ENCODE measurements around the gene C1orf21.

The C1orf21 gene

GRCh38 chr1:184417916-184418315 is 31.1 kb downstream of the C1orf21 start:
- no peak for DNase-seq (ENCODE audit: extremely low spot score)
- ChIA-PET POLR2A (interaction anchor here (0.8 kb wide), 2 partner anchors 31 kb away, joined by 3 read pairs; partner anchors contain the start of gene C1orf21), CTCF (no interaction called here)
- TF ChIP-seq LEF1 (IDR thresholded peaks at IDR 0.05; ENCODE audit: borderline replicate concordance) (no peak), TARDBP (IDR thresholded peaks at IDR 0.05) (no peak), L3MBTL2 (conservative IDR thresholded peaks at IDR 0.05) (no peak), NFRKB (IDR thresholded peaks at IDR 0.05) (no peak), SUZ12 (IDR thresholded peaks at IDR 0.05) (no peak), FOXM1 (IDR thresholded peaks at IDR 0.05; ENCODE audit: borderline replicate concordance) (no peak), ELF4 (IDR thresholded peaks at IDR 0.05) (no peak), CTBP1 (IDR thresholded peaks at IDR 0.05; ENCODE audit: borderline replicate concordance) (no peak)

GRCh38 chr1:184418652-184419349 is 32.0 kb downstream of the C1orf21 start:
- ChIA-PET CTCF (no interaction called here), POLR2A (interaction anchor here (0.8 to 1.2 kb wide), 2 partner anchors 32 kb away, joined by 3 read pairs; partner anchors contain the start of gene C1orf21)
- TF ChIP-seq PKNOX1 (IDR thresholded peaks at IDR 0.05): no peak
- TF ChIP-seq SUZ12 (IDR thresholded peaks at IDR 0.05): no peak
- TF ChIP-seq SP1 (IDR thresholded peaks at IDR 0.05): no peak
- no peak for TF ChIP-seq HDGF (IDR thresholded peaks at IDR 0.05; ENCODE audit: borderline replicate concordance)
- TF ChIP-seq FOXA1 (IDR thresholded peaks at IDR 0.05): no peak
- TF ChIP-seq ELF4 (IDR thresholded peaks at IDR 0.05): no peak
- TF ChIP-seq ZNF384 (IDR thresholded peaks at IDR 0.05): no peak
- no peak for TF ChIP-seq NFRKB (IDR thresholded peaks at IDR 0.05)
- TF ChIP-seq L3MBTL2 (conservative IDR thresholded peaks at IDR 0.05): no peak
- no peak for TF ChIP-seq CTBP1 (IDR thresholded peaks at IDR 0.05; ENCODE audit: borderline replicate concordance)
- TF ChIP-seq ARNT (IDR thresholded peaks at IDR 0.05): no peak
- TF ChIP-seq LEF1 (IDR thresholded peaks at IDR 0.05; ENCODE audit: borderline replicate concordance): no peak
- TF ChIP-seq FOXK2 (IDR thresholded peaks at IDR 0.05): no peak
- no peak for TF ChIP-seq BHLHE40 (IDR thresholded peaks at IDR 0.05; ENCODE audit: borderline replicate concordance)
- no peak for TF ChIP-seq FOXM1 (IDR thresholded peaks at IDR 0.05; ENCODE audit: borderline replicate concordance)
- no peak for TF ChIP-seq TARDBP (IDR thresholded peaks at IDR 0.05)
- DNase-seq (ENCODE audit: extremely low spot score): no peak

- POLR2A ChIA-PET: interaction anchor here (1.2 kb wide), 1 partner anchor 33 kb away, joined by 3 read pairs; the partner anchor contains the start of gene C1orf21
- no peak for TF ChIP-seq LEF1 (IDR thresholded peaks at IDR 0.05; ENCODE audit: borderline replicate concordance)
- TF ChIP-seq FOXM1 (IDR thresholded peaks at IDR 0.05; ENCODE audit: borderline replicate concordance): no peak
- TF ChIP-seq SP1 (IDR thresholded peaks at IDR 0.05): no peak
- no peak for TF ChIP-seq PKNOX1 (IDR thresholded peaks at IDR 0.05)
- no peak for TF ChIP-seq ELF4 (IDR thresholded peaks at IDR 0.05)
- no peak for TF ChIP-seq ARNT (IDR thresholded peaks at IDR 0.05)
- TF ChIP-seq NFRKB (IDR thresholded peaks at IDR 0.05): no peak
- TF ChIP-seq TARDBP (IDR thresholded peaks at IDR 0.05): no peak
- TF ChIP-seq L3MBTL2 (conservative IDR thresholded peaks at IDR 0.05): no peak
- TF ChIP-seq SUZ12 (IDR thresholded peaks at IDR 0.05): no peak
- no peak for TF ChIP-seq ZNF384 (IDR thresholded peaks at IDR 0.05)
- TF ChIP-seq HDGF (IDR thresholded peaks at IDR 0.05; ENCODE audit: borderline replicate concordance): no peak
- TF ChIP-seq BHLHE40 (IDR thresholded peaks at IDR 0.05; ENCODE audit: borderline replicate concordance): no peak
- no peak for TF ChIP-seq FOXK2 (IDR thresholded peaks at IDR 0.05)
- no peak for TF ChIP-seq FOXA1 (IDR thresholded peaks at IDR 0.05)
- no peak for TF ChIP-seq CTBP1 (IDR thresholded peaks at IDR 0.05; ENCODE audit: borderline replicate concordance)
- DNase-seq (ENCODE audit: extremely low spot score): no peak
- CTCF ChIA-PET: interaction anchor here (0.6 kb wide), 1 partner anchor 28 kb away, joined by 4 read pairs; no protein-coding TSS in a partner anchor
Measured at GRCh38 chr1:184419350-184420161, 32.7 kb downstream of the C1orf21 start.

- POLR2A ChIA-PET: no interaction called here
- no peak for DNase-seq (ENCODE audit: extremely low spot score)
- no peak for TF ChIP-seq ZNF384 (IDR thresholded peaks at IDR 0.05)
- no peak for TF ChIP-seq BHLHE40 (IDR thresholded peaks at IDR 0.05; ENCODE audit: borderline replicate concordance)
- TF ChIP-seq ELF4 (IDR thresholded peaks at IDR 0.05): no peak
- no peak for TF ChIP-seq FOXM1 (IDR thresholded peaks at IDR 0.05; ENCODE audit: borderline replicate concordance)
- TF ChIP-seq FOXK2 (IDR thresholded peaks at IDR 0.05): no peak
- TF ChIP-seq PKNOX1 (IDR thresholded peaks at IDR 0.05): no peak
- TF ChIP-seq SP1 (IDR thresholded peaks at IDR 0.05): no peak
- no peak for TF ChIP-seq SUZ12 (IDR thresholded peaks at IDR 0.05)
- CTCF ChIA-PET: no interaction called here
Measured at GRCh38 chr1:184422490-184423233, 35.8 kb downstream of the C1orf21 start.

- no peak for TF ChIP-seq PKNOX1 (IDR thresholded peaks at IDR 0.05)
- no peak for TF ChIP-seq BHLHE40 (IDR thresholded peaks at IDR 0.05; ENCODE audit: borderline replicate concordance)
- TF ChIP-seq FOXK2 (IDR thresholded peaks at IDR 0.05): no peak
- TF ChIP-seq ZNF384 (IDR thresholded peaks at IDR 0.05): no peak
- TF ChIP-seq TARDBP (IDR thresholded peaks at IDR 0.05): no peak
- TF ChIP-seq ARNT (IDR thresholded peaks at IDR 0.05): no peak
- TF ChIP-seq CTBP1 (IDR thresholded peaks at IDR 0.05; ENCODE audit: borderline replicate concordance): no peak
- no peak for TF ChIP-seq SP1 (IDR thresholded peaks at IDR 0.05)
- TF ChIP-seq FOXA1 (IDR thresholded peaks at IDR 0.05): no peak
- TF ChIP-seq HDGF (IDR thresholded peaks at IDR 0.05; ENCODE audit: borderline replicate concordance): no peak
- no peak for TF ChIP-seq NFRKB (IDR thresholded peaks at IDR 0.05)
- no peak for TF ChIP-seq LEF1 (IDR thresholded peaks at IDR 0.05; ENCODE audit: borderline replicate concordance)
- TF ChIP-seq FOXM1 (IDR thresholded peaks at IDR 0.05; ENCODE audit: borderline replicate concordance): no peak
- no peak for TF ChIP-seq SUZ12 (IDR thresholded peaks at IDR 0.05)
- CTCF ChIA-PET: no interaction called here
- POLR2A ChIA-PET: no interaction called here
- DNase-seq (ENCODE audit: extremely low spot score): no peak
Measured at GRCh38 chr1:184423649-184424048, 36.8 kb downstream of the C1orf21 start.

All from HEK293T (cell line).